Neural cell (in vitro differentiated cells): ENCODE measurements around the gene CFAP97D1.

Experiments
- TAF1 ChIP-seq: IDR thresholded peaks from 2 replicates; pipeline ENCODE4 v1.6.1; 2012; ENCODE audit warnings: low read depth
- TF ChIP-seq, protein P1 (sequence below): fragments of 450-650 bp; IDR thresholded peaks from 2 replicates; pipeline ENCODE4 v1.5.1; 2014; ENCODE audit warnings: antibody characterized with exemption, mild to moderate bottlenecking, moderate library complexity; ENCODE audit not compliant: poor library complexity, severe bottlenecking

- TF ChIP-seq, protein P1, sequence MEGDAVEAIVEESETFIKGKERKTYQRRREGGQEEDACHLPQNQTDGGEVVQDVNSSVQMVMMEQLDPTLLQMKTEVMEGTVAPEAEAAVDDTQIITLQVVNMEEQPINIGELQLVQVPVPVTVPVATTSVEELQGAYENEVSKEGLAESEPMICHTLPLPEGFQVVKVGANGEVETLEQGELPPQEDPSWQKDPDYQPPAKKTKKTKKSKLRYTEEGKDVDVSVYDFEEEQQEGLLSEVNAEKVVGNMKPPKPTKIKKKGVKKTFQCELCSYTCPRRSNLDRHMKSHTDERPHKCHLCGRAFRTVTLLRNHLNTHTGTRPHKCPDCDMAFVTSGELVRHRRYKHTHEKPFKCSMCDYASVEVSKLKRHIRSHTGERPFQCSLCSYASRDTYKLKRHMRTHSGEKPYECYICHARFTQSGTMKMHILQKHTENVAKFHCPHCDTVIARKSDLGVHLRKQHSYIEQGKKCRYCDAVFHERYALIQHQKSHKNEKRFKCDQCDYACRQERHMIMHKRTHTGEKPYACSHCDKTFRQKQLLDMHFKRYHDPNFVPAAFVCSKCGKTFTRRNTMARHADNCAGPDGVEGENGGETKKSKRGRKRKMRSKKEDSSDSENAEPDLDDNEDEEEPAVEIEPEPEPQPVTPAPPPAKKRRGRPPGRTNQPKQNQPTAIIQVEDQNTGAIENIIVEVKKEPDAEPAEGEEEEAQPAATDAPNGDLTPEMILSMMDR = no peak
- TF ChIP-seq TAF1 = no peak
These were observed 10.2 kb downstream of the CFAP97D1 start for GRCh38 chr17:43790311-43790940.
